CD4-positive, alpha-beta T cell treated with Interleukin-15 for 4 hours (primary cell): ENCODE data around the gene KRIT1.

Experiments used
- DNase-seq: peaks from one replicate; pipeline ENCODE4 v3.0.0-alpha.2; 2020; ENCODE audit warnings: low spot score

KRIT1 gene

DNA sequence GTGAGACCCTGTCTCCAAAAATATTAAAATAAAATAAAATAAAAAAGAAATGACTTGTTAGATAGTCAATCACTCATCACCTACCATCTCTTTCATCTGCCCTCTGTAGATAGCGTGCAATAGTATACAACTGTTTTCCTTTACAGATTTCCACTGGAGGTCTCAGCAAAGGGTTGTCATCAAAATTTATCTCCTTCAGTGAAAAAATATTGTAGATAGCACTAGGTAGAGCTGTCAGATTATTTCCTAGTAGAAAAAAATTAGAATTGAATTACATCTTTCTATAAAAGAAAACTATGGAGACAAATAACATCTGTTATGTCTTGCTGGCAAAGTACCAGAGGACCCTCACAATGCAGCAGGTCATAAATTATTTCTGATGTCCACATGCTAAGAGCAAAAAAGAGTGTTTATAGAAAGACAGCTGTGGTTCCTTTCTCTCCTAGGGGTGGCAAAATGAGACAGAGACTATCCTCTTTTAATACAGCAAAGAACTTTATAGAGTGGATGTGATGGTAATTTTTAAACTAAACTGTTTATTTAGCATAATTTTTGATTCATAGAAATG is 95.2 kb downstream of the KRIT1 start:
- DNase-seq: no peak

DNA sequence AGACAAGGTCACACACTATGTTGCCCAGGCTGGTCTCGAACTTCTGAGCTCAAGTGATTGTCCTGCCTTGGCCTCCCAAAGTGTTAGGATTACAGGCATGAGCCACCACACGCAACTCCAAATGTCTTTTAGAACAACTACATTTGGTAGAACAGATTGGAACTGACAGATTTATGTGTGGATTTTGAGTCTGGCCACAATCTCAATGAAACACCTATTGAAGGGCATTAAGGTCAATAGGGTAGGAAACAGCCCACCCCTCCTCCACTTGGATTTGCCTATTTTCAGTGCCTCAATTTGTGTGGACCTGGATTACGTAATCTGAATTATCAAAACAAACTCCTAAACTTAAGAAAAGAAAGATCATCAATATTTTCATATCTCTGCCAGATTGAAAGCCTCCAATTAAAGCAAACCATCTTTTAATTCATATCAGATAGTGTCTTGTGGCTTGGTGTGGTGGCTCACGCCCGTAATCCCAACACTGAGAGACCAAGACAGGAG is 95.9 kb downstream of the KRIT1 start:
- no peak for DNase-seq
